Measurements from ENCODE around the gene SHLD1. TPM values are rescaled to one million over a fixed set of nuclear protein-coding genes. Genes with fewer than 3 reads are reported as not detected.

The SHLD1 gene
- total RNA-seq, 1 experiment from 2014 or later, result 6.7 TPM

- Mint-ChIP-seq H3K27ac (no peak overlapping the region; a peak in 1 of 7 replicates), H3K9me3 (no peaks in the 10 kb centered on the region; a peak in 1 of 5 replicates), H3K36me3 (ENCODE audit: insufficient read depth in 1 of 3, low read depth in 3 of 3) (no peaks in the 10 kb centered on the region), H3K4me1 (no peaks in the 10 kb centered on the region), H3K27me3 (ENCODE audit: low read depth) (peaks cover 24% of the 10 kb centered on the region), H3K4me3 (no peak overlapping the region)
- no peak overlapping the region for H4K8ac ChIP-seq (replicated peaks; ENCODE audit: insufficient read length, low read depth, low read length)
- H2BK15ac ChIP-seq (ENCODE audit: low read depth, low read length), result no peak overlapping the region
- no peak overlapping the region for H3K27ac ChIP-seq (ENCODE audit: insufficient read length, low read depth, low read length)
- H4K20me1 ChIP-seq (ENCODE audit: control insufficient read depth, insufficient read depth, insufficient read length), result no peaks in the 10 kb centered on the region
- TF ChIP-seq CTCF (conservative IDR thresholded peaks at IDR 0.05), result no peak
- no peak overlapping the region for H3K9ac ChIP-seq (ENCODE audit: extremely low read depth, insufficient read length, low read length)
- no peaks in the 10 kb centered on the region for H3K4me1 ChIP-seq (ENCODE audit: insufficient read depth, low read length)
- no peak overlapping the region for H3K23ac ChIP-seq (ENCODE audit: insufficient read length, low read depth, low read length)
- no peak overlapping the region for H4K91ac ChIP-seq (ENCODE audit: insufficient read length, low read depth, low read length)
- H3K18ac ChIP-seq (ENCODE audit: insufficient read length, low read depth, low read length), result no peak overlapping the region
- no peaks in the 10 kb centered on the region for H3K27me3 ChIP-seq (ENCODE audit: insufficient read depth, low read length)
- H3K79me1 ChIP-seq (ENCODE audit: insufficient read depth, low read depth, low read length, poor library complexity, severe bottlenecking), result no peaks in the 10 kb centered on the region
- DNase-seq, result no peak
- WGBS (ENCODE audit: extremely low coverage, insufficient read length, low lambda C conversion rate), result no CpG with 5 or more reads among the region's 1 CpG
- no peak overlapping the region for H3K56ac ChIP-seq (ENCODE audit: insufficient read length, low read depth, low read length)
- H3K79me2 ChIP-seq (ENCODE audit: insufficient read depth, low read length), result no peaks in the 10 kb centered on the region
- no peak overlapping the region for H3K4me2 ChIP-seq (ENCODE audit: insufficient read depth, insufficient read length, low read length)
- no peaks in the 10 kb centered on the region for H3K9me3 ChIP-seq (ENCODE audit: control insufficient read depth, low read depth, low read length)
- H3T11ph ChIP-seq (ENCODE audit: low read length), result no peak overlapping the region
- H2BK5ac ChIP-seq (ENCODE audit: insufficient read length, low read length), result no peak overlapping the region
- no peak overlapping the region for H3K14ac ChIP-seq (ENCODE audit: insufficient read depth, low read length)
- H2AK5ac ChIP-seq (ENCODE audit: insufficient read length, low read length), result no peak overlapping the region
- H4K5ac ChIP-seq (ENCODE audit: insufficient read length, low read depth, low read length), result no peak overlapping the region
- H3K4ac ChIP-seq (ENCODE audit: low read depth, low read length), result no peak overlapping the region
- no peaks in the 10 kb centered on the region for H3K23me2 ChIP-seq (ENCODE audit: insufficient read length, low read depth, low read length, poor library complexity, severe bottlenecking)
- no peak overlapping the region for H2AFZ ChIP-seq (ENCODE audit: low read length)
- no peak overlapping the region for H2BK120ac ChIP-seq (ENCODE audit: low read depth, low read length, poor library complexity, severe bottlenecking)
- no peak overlapping the region for H2BK20ac ChIP-seq (ENCODE audit: low read depth, low read length, poor library complexity, severe bottlenecking)
- no peak overlapping the region for H2BK12ac ChIP-seq (ENCODE audit: insufficient read length, low read depth, low read length)
These were observed 150.7 kb downstream of the SHLD1 start for GRCh38 chr20:5900908-5901307.

Measured in H9 (cell line).